Measurements from ENCODE around the gene ANTXR1. TPM values are rescaled to one million over a fixed set of nuclear protein-coding genes. Genes with fewer than 3 reads are reported as not detected.

Gene ANTXR1
- total RNA-seq, 2 donors from 2014 or later = 48.3 to 54.5 TPM

DNA sequence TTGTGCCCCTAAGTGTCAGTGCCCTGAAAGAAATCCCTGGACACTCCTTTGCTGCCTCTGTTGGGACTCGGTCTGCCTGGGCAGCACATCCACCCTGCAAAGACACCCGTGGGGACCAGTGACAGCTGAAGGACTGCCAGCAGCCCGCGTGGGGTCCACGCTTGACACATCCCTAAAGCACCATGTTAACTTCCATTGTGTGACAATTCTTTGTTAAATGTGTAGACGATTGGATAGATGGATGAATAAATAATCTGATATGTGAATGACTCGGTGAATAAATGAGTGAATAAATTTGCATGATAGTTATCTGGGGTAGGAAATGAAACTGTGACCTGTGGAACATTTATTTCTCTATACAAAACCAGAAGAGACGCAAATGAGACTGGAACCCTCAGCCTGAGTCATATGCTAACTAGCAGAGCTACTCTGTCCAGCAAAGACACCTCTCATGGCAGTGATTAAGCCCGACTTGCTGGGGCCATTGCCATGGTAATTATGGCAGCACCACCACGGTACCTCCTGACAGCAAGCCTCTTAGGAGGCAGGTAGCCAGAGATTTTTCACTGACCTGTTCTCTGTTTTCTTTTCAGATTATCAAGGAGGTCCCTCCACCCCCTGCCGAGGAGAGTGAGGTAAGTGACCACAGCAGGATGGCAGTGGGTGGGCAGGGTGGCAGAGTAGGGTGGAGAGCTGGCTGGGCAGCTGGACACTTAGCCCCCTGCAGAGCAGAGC lies 156.8 kb downstream of the ANTXR1 start:
- Mint-ChIP-seq H3K27me3 (ENCODE audit: insufficient read depth) (no peaks in the 10 kb centered on the region), H3K9me3 (no peaks in the 10 kb centered on the region), H3K36me3 (ENCODE audit: low read depth) (peaks cover 15% of the 10 kb centered on the region), H3K4me3 (no peak overlapping the region), H3K27ac (no peak overlapping the region), H3K4me1 (peaks cover 17% of the 10 kb centered on the region)
- H3K9ac ChIP-seq (ENCODE audit: extremely low read depth, low read length, poor library complexity, severe bottlenecking) = no peak overlapping the region
- DNase-seq = no peak
- no peak for TF ChIP-seq CTCF (conservative IDR thresholded peaks at IDR 0.05)
- 79 to 90% methylated on average over 3 to 11 of the region's 11 CpGs for WGBS, 2 experiments (ENCODE audit: insufficient coverage in 1 of 2, insufficient read length in 1 of 2)
- H3K9me3 ChIP-seq (ENCODE audit: control insufficient read depth, low read length) = no peaks in the 10 kb centered on the region
- peaks cover 6% of the 10 kb centered on the region for H3K4me1 ChIP-seq (ENCODE audit: control insufficient read depth, insufficient read depth, low read length)
- H3K27ac ChIP-seq (ENCODE audit: low read depth, low read length) = peak overlapping the region; percentile 13
- H3K27me3 ChIP-seq (ENCODE audit: control insufficient read depth, insufficient read depth, low read length, poor library complexity, severe bottlenecking) = no peaks in the 10 kb centered on the region
- no peak overlapping the region for H3K4me3 ChIP-seq (ENCODE audit: low read length)
- no peaks in the 10 kb centered on the region for H3K36me3 ChIP-seq (ENCODE audit: control insufficient read depth, insufficient read depth, low read length)

DNA sequence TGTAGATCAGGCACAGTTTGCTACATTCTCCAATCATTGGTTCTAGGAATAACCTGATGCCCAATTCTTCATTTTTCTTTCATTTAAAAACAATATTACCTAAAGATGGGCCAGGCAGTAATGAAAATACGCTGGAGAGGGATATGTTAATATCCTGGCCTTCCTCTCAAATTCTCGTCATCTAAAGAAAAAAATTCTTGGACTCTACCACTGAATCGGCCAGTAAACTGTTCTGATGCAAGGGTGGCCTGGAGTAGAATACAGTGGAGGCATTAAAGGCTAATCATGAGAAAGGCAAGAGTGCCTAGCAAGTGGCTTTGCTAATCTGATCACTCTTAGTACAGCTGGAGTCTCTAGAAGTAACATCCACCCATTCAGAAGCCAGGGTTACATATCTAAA lies 157.7 kb downstream of the ANTXR1 start:
- WGBS, 2 experiments (ENCODE audit: insufficient coverage in 1 of 2, insufficient read length in 1 of 2) = 99 to 100% methylated on average over 1 to 3 of the region's 3 CpGs
- Histone ChIP-seq H3K4me3 (ENCODE audit: low read length) (no peak overlapping the region), H3K27me3 (ENCODE audit: control insufficient read depth, insufficient read depth, low read length, poor library complexity, severe bottlenecking) (no peaks in the 10 kb centered on the region), H3K4me1 (ENCODE audit: control insufficient read depth, insufficient read depth, low read length) (peaks cover 6% of the 10 kb centered on the region), H3K27ac (ENCODE audit: low read depth, low read length) (no peak overlapping the region), H3K9me3 (ENCODE audit: control insufficient read depth, low read length) (no peaks in the 10 kb centered on the region), H3K36me3 (ENCODE audit: control insufficient read depth, insufficient read depth, low read length) (no peaks in the 10 kb centered on the region), H3K9ac (ENCODE audit: extremely low read depth, low read length, poor library complexity, severe bottlenecking) (no peak overlapping the region)
- peaks cover 13% of the 10 kb centered on the region for H3K36me3 Mint-ChIP-seq (ENCODE audit: low read depth)
- no peaks in the 10 kb centered on the region for H3K9me3 Mint-ChIP-seq
- H3K4me3 Mint-ChIP-seq = no peak overlapping the region
- no peak overlapping the region for H3K27ac Mint-ChIP-seq
- peaks cover 17% of the 10 kb centered on the region for H3K4me1 Mint-ChIP-seq
- TF ChIP-seq CTCF (conservative IDR thresholded peaks at IDR 0.05) = no peak
- no peak for DNase-seq
- no peaks in the 10 kb centered on the region for H3K27me3 Mint-ChIP-seq (ENCODE audit: insufficient read depth)

- H3K27me3 ChIP-seq (ENCODE audit: control insufficient read depth, insufficient read depth, low read length, poor library complexity, severe bottlenecking) = no peaks in the 10 kb centered on the region
- no peak overlapping the region for H3K9ac ChIP-seq (ENCODE audit: extremely low read depth, low read length, poor library complexity, severe bottlenecking)
- Mint-ChIP-seq H3K9me3 (no peaks in the 10 kb centered on the region), H3K27ac (no peak overlapping the region), H3K36me3 (ENCODE audit: low read depth) (peaks cover 8% of the 10 kb centered on the region), H3K4me1 (peaks cover 20% of the 10 kb centered on the region), H3K27me3 (ENCODE audit: insufficient read depth) (no peaks in the 10 kb centered on the region), H3K4me3 (no peak overlapping the region)
- no peak overlapping the region for H3K4me3 ChIP-seq (ENCODE audit: low read length)
- TF ChIP-seq CTCF (conservative IDR thresholded peaks at IDR 0.05) = no peak
- no peak for DNase-seq
- H3K9me3 ChIP-seq (ENCODE audit: control insufficient read depth, low read length) = no peaks in the 10 kb centered on the region
- H3K36me3 ChIP-seq (ENCODE audit: control insufficient read depth, insufficient read depth, low read length) = no peaks in the 10 kb centered on the region
- H3K4me1 ChIP-seq (ENCODE audit: control insufficient read depth, insufficient read depth, low read length) = peaks cover 6% of the 10 kb centered on the region
- no peak overlapping the region for H3K27ac ChIP-seq (ENCODE audit: low read depth, low read length)
- WGBS, 2 experiments (ENCODE audit: insufficient coverage in 1 of 2, insufficient read length in 1 of 2) = 92 to 100% methylated on average over 4 to 5 of the region's 5 CpGs
Measured at GRCh38 chr2:69171116-69171896, 158.3 kb downstream of the ANTXR1 start.
